GM12873 (cell line): Measurements from ENCODE around the gene DCC.

Source experiments
- CTCF ChIP-seq: IDR thresholded peaks from 2 replicates; pipeline ENCODE4 v1.5.1; 2012; ENCODE audit warnings: low read depth, mild to moderate bottlenecking, moderate library complexity, low read length, control low read depth; ENCODE audit not compliant: insufficient read depth; ENCODE audit errors: missing control alignments

The DCC gene

GRCh38 chr18:52648201-52648600 lies 308.2 kb downstream of the DCC start:
- TF ChIP-seq CTCF = no peak

GRCh38 chr18:52652391-52652790 lies 312.4 kb downstream of the DCC start:
- TF ChIP-seq CTCF = no peak

- TF ChIP-seq CTCF = no peak
These were observed 317.2 kb downstream of the DCC start for GRCh38 chr18:52657043-52657805.

- no peak for TF ChIP-seq CTCF
These were observed 327.6 kb downstream of the DCC start for GRCh38 chr18:52667463-52668065.

GRCh38 chr18:52670896-52671295 lies 330.9 kb downstream of the DCC start:
- TF ChIP-seq CTCF = peak; percentile 13

GRCh38 chr18:52678034-52678433 lies 338.0 kb downstream of the DCC start:
- TF ChIP-seq CTCF = no peak

- no peak for TF ChIP-seq CTCF
These were observed 338.6 kb downstream of the DCC start for GRCh38 chr18:52678551-52678950.
